ENCODE results near the gene CFAP157.
"Not testable (repeated sequence)": the region's sequence is repeated elsewhere in the genome, so short reads cannot be mapped to it uniquely, and the experiment has no call there.

The CFAP157 gene

DNA sequence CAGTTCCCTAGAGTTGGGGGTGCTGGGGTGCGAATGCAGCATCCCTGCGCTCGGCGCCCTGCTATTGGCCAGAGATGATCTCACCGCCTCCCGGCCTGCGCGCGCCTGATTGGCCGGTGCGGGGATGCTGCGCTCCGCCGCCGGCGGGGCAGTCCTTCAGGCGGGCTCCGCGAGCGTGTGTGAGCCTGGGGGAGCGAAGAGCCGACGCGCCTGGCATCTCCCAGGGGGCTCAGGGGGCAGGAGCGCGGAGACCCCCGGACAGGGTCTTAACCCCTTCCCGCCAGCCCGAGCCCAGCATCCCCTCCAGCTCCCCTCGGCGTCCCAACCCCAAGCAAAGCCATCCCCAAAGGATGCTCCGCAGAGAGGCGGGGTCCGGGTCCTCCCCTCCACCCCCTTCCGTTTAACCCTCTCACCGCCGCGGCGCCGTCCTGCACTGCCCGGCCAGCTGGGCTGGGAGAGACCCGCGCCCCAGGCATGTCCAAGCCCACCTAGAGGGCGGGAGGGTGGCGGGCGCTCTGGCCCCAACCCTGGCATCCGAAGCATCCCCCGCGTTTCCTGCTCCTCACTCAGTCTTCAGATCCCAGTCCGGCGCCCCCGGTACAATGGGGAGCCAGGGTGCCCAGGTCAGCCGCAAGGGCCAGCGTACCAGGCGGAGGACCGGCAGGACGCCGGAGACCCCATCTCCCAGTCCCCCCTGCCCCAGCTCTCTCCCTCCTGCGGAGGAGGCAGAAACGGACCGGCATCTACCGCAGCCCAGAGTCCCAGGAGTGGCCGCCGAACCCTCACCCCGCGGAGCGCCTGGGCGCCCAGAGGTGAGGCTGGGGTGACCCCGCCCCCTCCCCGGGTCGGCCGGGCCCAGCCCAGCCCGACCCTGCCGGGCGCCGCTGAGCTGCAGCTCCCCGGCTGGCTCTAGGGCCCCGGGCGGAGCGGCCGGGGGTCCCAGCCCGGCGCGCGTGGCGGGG is 47.6 kb downstream of the CFAP157 start:
- Histone ChIP-seq H3K4me3 (ENCODE audit: low read depth, low read length) (no peak overlapping the region), H2AFZ (ENCODE audit: low read length, unreplicated experiment) (no peak overlapping the region), H3K27me3 (ENCODE audit: insufficient read depth, low read length) (peaks cover 50% of the 10 kb centered on the region), H3K27ac (ENCODE audit: low read depth, low read length) (no peak overlapping the region), H3K79me2 (ENCODE audit: control insufficient read depth, insufficient read depth, low read length, unreplicated experiment) (no peaks in the 10 kb centered on the region), H3K36me3 (ENCODE audit: insufficient read depth, low read length) (no peaks in the 10 kb centered on the region), H3K4me1 (ENCODE audit: control insufficient read depth, insufficient read depth, low read length, unreplicated experiment) (no peaks in the 10 kb centered on the region)

DNA sequence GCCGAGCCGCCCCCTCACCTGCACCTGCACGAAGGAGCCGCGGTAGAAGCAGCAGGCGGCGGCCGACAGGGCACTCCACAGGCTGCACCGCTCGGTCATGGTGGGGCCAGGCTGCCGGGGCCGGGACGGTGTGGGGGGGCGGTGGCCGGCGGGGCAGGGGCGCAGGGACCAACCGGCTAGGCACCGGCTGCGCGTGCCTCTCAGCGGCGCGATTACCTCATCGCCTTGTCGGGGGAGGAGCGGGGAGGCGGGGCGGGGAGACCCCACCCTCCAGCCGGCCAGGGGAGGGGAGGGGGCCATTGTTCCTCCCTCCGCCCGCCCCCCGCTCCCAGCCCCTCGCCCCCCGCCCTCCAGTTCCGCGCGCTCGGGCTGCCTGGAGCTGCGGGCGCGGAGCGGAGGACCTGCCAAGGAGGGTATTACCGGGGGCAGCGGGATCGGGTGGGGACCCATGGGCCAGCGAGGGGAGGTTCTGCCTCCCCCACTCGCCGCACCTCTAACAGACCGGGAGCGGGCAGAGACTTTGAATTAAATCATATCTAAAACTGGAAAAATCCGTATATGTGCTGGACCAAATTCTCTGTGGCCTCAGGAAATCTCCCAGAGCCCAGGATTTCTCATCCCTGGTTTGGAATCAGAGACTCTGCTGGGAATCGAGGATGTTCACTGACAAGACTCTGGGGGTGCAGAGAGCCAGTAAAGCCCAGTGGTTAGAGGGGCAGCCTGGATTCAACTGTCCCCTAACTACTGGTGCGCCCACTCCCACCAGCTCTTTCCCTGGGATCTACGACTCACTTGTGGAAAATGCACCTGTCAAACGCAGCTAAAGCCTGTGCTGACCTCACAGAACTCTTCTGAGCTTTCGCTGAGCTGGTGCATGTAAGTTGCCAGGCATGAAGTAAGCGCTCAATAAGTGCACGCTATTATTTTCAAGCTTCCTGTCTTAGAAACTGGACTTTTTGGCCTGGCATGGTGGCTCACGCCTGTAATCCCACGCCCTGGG is 48.6 kb downstream of the CFAP157 start:
- H3K79me2 ChIP-seq (ENCODE audit: control insufficient read depth, insufficient read depth, low read length, unreplicated experiment): no peaks in the 10 kb centered on the region
- no peak overlapping the region for H2AFZ ChIP-seq (ENCODE audit: low read length, unreplicated experiment)
- no peaks in the 10 kb centered on the region for H3K4me1 ChIP-seq (ENCODE audit: control insufficient read depth, insufficient read depth, low read length, unreplicated experiment)
- no peak overlapping the region for H3K27ac ChIP-seq (ENCODE audit: low read depth, low read length)
- H3K4me3 ChIP-seq (ENCODE audit: low read depth, low read length): no peak overlapping the region
- no peaks in the 10 kb centered on the region for H3K36me3 ChIP-seq (ENCODE audit: insufficient read depth, low read length)
- peaks cover 49% of the 10 kb centered on the region for H3K27me3 ChIP-seq (ENCODE audit: insufficient read depth, low read length)

DNA sequence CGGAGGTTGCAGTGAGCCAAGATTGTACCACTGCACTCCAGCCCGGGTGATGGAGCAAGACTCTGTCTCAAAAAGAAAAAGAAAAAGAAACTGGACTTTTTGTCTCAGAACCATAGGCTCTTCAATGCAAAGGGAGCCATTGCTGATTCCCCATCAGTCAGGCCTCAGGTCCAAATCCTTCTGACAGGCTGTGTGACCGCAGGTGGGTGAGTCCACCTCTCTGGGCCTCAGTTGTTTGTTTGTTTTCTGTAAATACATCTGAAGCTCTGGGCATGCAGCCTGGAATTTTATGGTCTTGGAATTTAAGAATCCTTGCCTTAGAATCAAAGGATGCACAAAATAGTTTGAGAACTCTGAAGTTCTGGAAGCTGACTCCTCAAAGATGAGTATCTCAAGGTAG is 49.4 kb downstream of the CFAP157 start:
- no peaks in the 10 kb centered on the region for H3K4me1 ChIP-seq (ENCODE audit: control insufficient read depth, insufficient read depth, low read length, unreplicated experiment)
- H3K79me2 ChIP-seq (ENCODE audit: control insufficient read depth, insufficient read depth, low read length, unreplicated experiment): no peaks in the 10 kb centered on the region
- H3K4me3 ChIP-seq (ENCODE audit: low read depth, low read length): no peak overlapping the region
- peaks cover 47% of the 10 kb centered on the region for H3K27me3 ChIP-seq (ENCODE audit: insufficient read depth, low read length)
- no peaks in the 10 kb centered on the region for H3K36me3 ChIP-seq (ENCODE audit: insufficient read depth, low read length)
- no peak overlapping the region for H2AFZ ChIP-seq (ENCODE audit: low read length, unreplicated experiment)
- no peak overlapping the region for H3K27ac ChIP-seq (ENCODE audit: low read depth, low read length)

DNA sequence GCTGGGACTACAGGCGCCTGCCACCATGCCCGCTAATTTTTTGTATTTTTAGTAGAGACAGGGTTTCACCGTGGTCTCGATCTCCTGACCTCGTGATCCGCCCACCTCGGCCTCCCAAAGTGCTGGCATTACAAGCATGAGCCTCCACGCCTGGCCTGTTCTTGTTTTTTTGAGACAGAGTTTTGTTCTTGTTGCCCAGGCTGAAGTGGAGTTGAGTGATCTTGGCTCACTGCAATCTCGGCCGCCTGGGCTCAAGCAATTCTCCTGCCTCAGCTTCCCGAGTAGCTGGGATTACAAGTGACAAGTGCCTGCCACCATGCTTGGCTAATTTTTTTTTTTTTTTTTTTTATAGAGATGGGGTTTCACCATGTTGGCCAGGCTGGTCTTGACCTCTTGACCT is 50.0 kb downstream of the CFAP157 start:
- peaks cover 43% of the 10 kb centered on the region for H3K27me3 ChIP-seq (ENCODE audit: insufficient read depth, low read length)
- H2AFZ ChIP-seq (ENCODE audit: low read length, unreplicated experiment): not testable (repeated sequence)

DNA sequence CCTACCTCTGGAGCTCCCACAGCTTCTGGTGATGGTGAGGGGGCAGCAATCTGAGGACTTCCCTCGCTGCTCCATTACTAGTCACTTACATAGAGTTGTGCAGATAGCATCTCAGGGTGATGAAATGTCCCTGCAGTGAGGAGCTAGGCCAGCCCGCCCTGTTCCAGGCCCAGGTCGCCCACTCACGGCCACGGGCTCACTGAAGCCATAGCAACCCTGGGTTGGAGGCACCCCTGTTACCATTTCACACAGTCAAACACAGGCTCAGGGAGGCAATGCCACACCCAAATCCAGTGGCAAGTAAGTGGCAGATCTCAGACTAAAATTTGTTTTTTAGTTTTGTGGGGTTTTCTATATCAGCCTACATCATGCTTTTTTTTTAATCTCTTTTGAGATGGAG is 52.1 kb downstream of the CFAP157 start:
- Histone ChIP-seq H2AFZ (ENCODE audit: low read length, unreplicated experiment) (no peak overlapping the region), H3K4me1 (ENCODE audit: control insufficient read depth, insufficient read depth, low read length, unreplicated experiment) (peaks cover 2% of the 10 kb centered on the region), H3K27ac (ENCODE audit: low read depth, low read length) (no peak overlapping the region), H3K27me3 (ENCODE audit: insufficient read depth, low read length) (peaks cover 23% of the 10 kb centered on the region), H3K36me3 (ENCODE audit: insufficient read depth, low read length) (no peaks in the 10 kb centered on the region), H3K4me3 (ENCODE audit: low read depth, low read length) (no peak overlapping the region), H3K79me2 (ENCODE audit: control insufficient read depth, insufficient read depth, low read length, unreplicated experiment) (no peaks in the 10 kb centered on the region)

More for the DNA sequence above, 50.0 kb downstream of the CFAP157 start:
- H3K27ac ChIP-seq (ENCODE audit: low read depth, low read length); H3K4me3 ChIP-seq (ENCODE audit: low read depth, low read length); H3K4me1 ChIP-seq (ENCODE audit: control insufficient read depth, insufficient read depth, low read length, unreplicated experiment); H3K79me2 ChIP-seq (ENCODE audit: control insufficient read depth, insufficient read depth, low read length, unreplicated experiment); H3K36me3 ChIP-seq (ENCODE audit: insufficient read depth, low read length): not testable (repeated sequence)

DNA sequence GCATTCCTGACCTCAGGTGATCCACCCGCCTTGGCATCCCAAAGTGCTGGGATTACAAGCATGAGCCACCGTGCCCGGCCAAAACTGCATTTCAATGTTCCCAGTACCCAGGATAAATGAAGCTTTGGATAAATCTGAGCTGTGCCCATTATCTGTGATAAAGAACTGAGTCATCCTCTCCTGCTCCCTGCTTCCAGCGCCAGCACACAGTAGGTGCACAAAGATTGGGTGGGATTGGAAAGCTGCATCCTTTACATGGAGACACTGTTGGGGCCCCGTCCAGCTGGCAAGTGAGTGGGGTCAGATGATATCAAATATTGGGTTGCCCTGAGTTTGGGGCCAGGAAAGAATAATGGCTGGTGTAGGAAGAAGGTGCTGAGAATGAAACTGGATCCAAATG is 54.3 kb downstream of the CFAP157 start:
- Histone ChIP-seq H2AFZ (ENCODE audit: low read length, unreplicated experiment) (no peak overlapping the region), H3K36me3 (ENCODE audit: insufficient read depth, low read length) (no peaks in the 10 kb centered on the region), H3K79me2 (ENCODE audit: control insufficient read depth, insufficient read depth, low read length, unreplicated experiment) (no peaks in the 10 kb centered on the region), H3K27me3 (ENCODE audit: insufficient read depth, low read length) (0 out of 2 replicates have a peak, but pooled peaks cover 2% of the 10 kb centered on the region), H3K4me3 (ENCODE audit: low read depth, low read length) (no peak overlapping the region), H3K27ac (ENCODE audit: low read depth, low read length) (no peak overlapping the region), H3K4me1 (ENCODE audit: control insufficient read depth, insufficient read depth, low read length, unreplicated experiment) (peaks cover 4% of the 10 kb centered on the region)

DNA sequence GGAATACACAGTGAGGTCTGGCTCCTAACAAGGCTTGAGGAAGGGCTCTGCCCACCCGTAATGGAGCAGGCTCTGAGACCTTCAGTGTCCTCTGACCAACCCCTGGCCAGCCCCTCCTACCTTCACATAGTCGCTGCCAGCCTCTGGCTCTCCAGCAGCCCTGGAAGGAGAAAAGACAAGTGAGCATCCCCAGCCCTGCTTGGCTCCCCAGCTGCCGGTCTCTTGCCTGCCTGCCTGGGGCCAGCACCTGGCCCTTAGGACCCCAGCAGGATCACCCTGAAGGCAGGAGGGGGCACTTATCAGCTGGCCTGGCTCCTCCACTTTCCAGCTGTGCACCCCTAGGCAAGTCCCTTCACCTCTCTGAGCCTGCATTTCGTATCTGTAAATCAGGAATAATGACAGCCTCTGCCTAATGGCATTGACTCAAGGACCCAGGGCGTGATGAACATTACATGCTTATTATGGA is 54.7 kb downstream of the CFAP157 start:
- Histone ChIP-seq H3K4me3 (ENCODE audit: low read depth, low read length) (no peak overlapping the region), H3K27ac (ENCODE audit: low read depth, low read length) (no peak overlapping the region), H2AFZ (ENCODE audit: low read length, unreplicated experiment) (no peak overlapping the region), H3K27me3 (ENCODE audit: insufficient read depth, low read length) (no peaks in the 10 kb centered on the region), H3K4me1 (ENCODE audit: control insufficient read depth, insufficient read depth, low read length, unreplicated experiment) (peaks cover 4% of the 10 kb centered on the region), H3K36me3 (ENCODE audit: insufficient read depth, low read length) (no peaks in the 10 kb centered on the region), H3K79me2 (ENCODE audit: control insufficient read depth, insufficient read depth, low read length, unreplicated experiment) (no peaks in the 10 kb centered on the region)

DNA sequence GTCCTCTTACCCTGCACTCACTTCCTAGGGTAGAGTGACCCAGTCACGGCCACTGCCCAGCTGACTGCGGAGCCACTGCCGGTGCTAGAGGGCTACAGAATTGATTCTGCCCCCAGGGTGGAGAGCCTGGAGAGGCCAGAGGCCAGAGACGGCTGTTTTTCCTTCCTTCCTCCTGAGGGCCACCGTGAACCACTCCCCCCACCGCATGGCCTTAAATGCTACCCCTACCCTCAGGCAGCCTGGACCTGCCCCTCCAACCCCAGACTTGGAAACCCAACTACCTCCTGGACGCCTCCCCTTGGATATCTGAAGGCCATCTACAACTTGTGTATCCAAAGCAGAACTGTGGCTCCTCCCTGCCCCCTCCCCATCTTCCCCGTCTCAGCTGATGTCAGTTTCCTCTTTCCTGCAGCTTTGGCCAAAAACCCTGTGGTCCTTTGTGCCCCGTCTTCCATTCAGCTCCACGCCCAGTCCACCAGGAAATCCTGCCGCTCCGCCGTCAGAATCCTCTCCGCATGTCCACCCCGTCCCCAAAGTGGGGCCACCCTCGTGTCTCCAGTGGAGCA is 55.4 kb downstream of the CFAP157 start:
- Histone ChIP-seq H3K4me1 (ENCODE audit: control insufficient read depth, insufficient read depth, low read length, unreplicated experiment) (peaks cover 4% of the 10 kb centered on the region), H3K4me3 (ENCODE audit: low read depth, low read length) (no peak overlapping the region), H3K79me2 (ENCODE audit: control insufficient read depth, insufficient read depth, low read length, unreplicated experiment) (no peaks in the 10 kb centered on the region), H3K36me3 (ENCODE audit: insufficient read depth, low read length) (no peaks in the 10 kb centered on the region), H2AFZ (ENCODE audit: low read length, unreplicated experiment) (no peak overlapping the region), H3K27ac (ENCODE audit: low read depth, low read length) (no peak overlapping the region), H3K27me3 (ENCODE audit: insufficient read depth, low read length) (no peaks in the 10 kb centered on the region)

DNA sequence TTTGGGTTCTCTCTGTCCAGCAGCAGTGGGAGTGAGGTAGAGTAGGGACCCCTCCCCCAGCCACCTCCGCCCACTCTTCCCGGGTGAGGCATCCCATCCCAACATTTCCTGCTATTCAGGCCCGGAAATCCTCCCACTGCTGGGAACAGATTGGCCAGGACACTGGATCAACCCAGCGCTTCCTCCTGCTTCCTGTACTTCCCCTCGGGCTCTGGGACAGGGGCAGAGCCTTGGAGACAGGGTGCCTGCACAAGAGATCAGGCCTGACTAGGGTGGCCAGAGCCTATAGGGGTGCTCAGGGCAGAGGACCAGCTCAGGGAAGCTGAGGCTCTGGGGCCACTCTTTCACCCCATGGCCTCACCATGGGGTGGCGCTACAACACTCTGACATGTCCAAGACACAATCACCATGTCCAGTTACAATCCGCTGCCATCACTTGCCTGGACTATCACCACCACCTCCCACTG is 57.2 kb downstream of the CFAP157 start:
- H3K36me3 ChIP-seq (ENCODE audit: insufficient read depth, low read length): no peaks in the 10 kb centered on the region

DNA sequence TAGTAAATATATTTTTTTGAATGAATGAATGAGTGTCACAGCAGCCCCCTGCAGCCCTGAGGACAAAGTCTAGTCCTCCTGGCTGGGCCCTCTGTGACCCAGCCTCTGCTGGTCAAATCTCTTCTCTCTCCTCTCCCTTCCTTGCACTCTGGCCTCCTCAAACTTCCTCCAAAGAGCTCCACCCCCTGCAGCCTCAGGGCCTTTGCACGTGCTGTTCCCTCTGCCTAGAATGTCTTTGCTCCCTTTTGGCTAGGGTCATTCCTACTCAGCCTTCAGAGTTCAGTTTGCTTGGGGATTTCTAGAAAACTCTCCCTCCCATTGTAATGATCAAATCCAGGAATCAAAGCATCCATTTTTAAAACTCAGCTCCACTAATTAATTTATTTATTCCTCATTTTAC is 58.6 kb downstream of the CFAP157 start:
- Histone ChIP-seq H3K4me1 (ENCODE audit: control insufficient read depth, insufficient read depth, low read length, unreplicated experiment) (peaks cover 5% of the 10 kb centered on the region), H3K4me3 (ENCODE audit: low read depth, low read length) (no peak overlapping the region), H3K27ac (ENCODE audit: low read depth, low read length) (no peak overlapping the region), H3K36me3 (ENCODE audit: insufficient read depth, low read length) (no peaks in the 10 kb centered on the region), H2AFZ (ENCODE audit: low read length, unreplicated experiment) (no peak overlapping the region), H3K79me2 (ENCODE audit: control insufficient read depth, insufficient read depth, low read length, unreplicated experiment) (no peaks in the 10 kb centered on the region), H3K27me3 (ENCODE audit: insufficient read depth, low read length) (no peaks in the 10 kb centered on the region)

More for the DNA sequence above, 57.2 kb downstream of the CFAP157 start:
- Histone ChIP-seq H2AFZ (ENCODE audit: low read length, unreplicated experiment) (no peak overlapping the region), H3K79me2 (ENCODE audit: control insufficient read depth, insufficient read depth, low read length, unreplicated experiment) (no peaks in the 10 kb centered on the region), H3K27me3 (ENCODE audit: insufficient read depth, low read length) (no peaks in the 10 kb centered on the region), H3K27ac (ENCODE audit: low read depth, low read length) (no peak overlapping the region), H3K4me1 (ENCODE audit: control insufficient read depth, insufficient read depth, low read length, unreplicated experiment) (peaks cover 4% of the 10 kb centered on the region), H3K4me3 (ENCODE audit: low read depth, low read length) (no peak overlapping the region)

Measured in ACC112 (cell line).